ENCODE results near the gene LUZP1.
A peak's percentile ranks its signal among the peaks of the same experiment; 100 is the strongest.

Gene LUZP1

GRCh38 chr1:23178414-23178813, 9.8 kb upstream of the LUZP1 start:
- TF ChIP-seq USF1 (IDR thresholded peaks at IDR 0.05) (no peak), ZBTB7A (IDR thresholded peaks at IDR 0.05; ENCODE audit: low read depth) (no peak), TAF1 (IDR thresholded peaks at IDR 0.05; ENCODE audit: low read depth) (no peak), EP300 (IDR thresholded peaks at IDR 0.05; ENCODE audit: borderline replicate concordance) (no peak), CEBPB (IDR thresholded peaks at IDR 0.05) (no peak), TEAD4 (IDR thresholded peaks at IDR 0.05) (no peak), REST (IDR thresholded peaks at IDR 0.05; ENCODE audit: low read depth) (no peak), CREB1 (IDR thresholded peaks at IDR 0.05; ENCODE audit: low read depth) (no peak), RAD21 (IDR thresholded peaks at IDR 0.05; ENCODE audit: low read depth) (no peak), NFIC (IDR thresholded peaks at IDR 0.05) (no peak), EGR1 (IDR thresholded peaks at IDR 0.05) (no peak), YY1 (IDR thresholded peaks at IDR 0.05; ENCODE audit: low read depth) (no peak), MAX (IDR thresholded peaks at IDR 0.05) (no peak), FOXM1 (IDR thresholded peaks at IDR 0.05; ENCODE audit: borderline replicate concordance, low read depth) (no peak), TCF12 (IDR thresholded peaks at IDR 0.05; ENCODE audit: low read depth) (no peak)

GRCh38 chr1:23177438-23178380, 9.1 kb upstream of the LUZP1 start:
- TF ChIP-seq EGR1 (IDR thresholded peaks at IDR 0.05) (no peak), USF1 (IDR thresholded peaks at IDR 0.05) (0 out of 2 replicates have a peak, but pooled peaks have one; percentile 13), EP300 (IDR thresholded peaks at IDR 0.05; ENCODE audit: borderline replicate concordance) (peak; percentile 17; the same call in 1 of the 2 replicates), ZBTB7A (IDR thresholded peaks at IDR 0.05; ENCODE audit: low read depth) (peak; percentile 83), TCF12 (IDR thresholded peaks at IDR 0.05; ENCODE audit: low read depth) (peak; percentile 64; the same call in 1 of the 2 replicates), MAX (IDR thresholded peaks at IDR 0.05) (peak; percentile 78), CEBPB (IDR thresholded peaks at IDR 0.05) (no peak), NFIC (IDR thresholded peaks at IDR 0.05) (peak; percentile 61; the same call in 1 of the 2 replicates), TEAD4 (IDR thresholded peaks at IDR 0.05) (0 out of 2 replicates have a peak, but pooled peaks have one; percentile 23)

- no peak for TF ChIP-seq REST (IDR thresholded peaks at IDR 0.05; ENCODE audit: low read depth)
- TF ChIP-seq EP300 (IDR thresholded peaks at IDR 0.05; ENCODE audit: borderline replicate concordance), result no peak
- no peak for TF ChIP-seq TCF12 (IDR thresholded peaks at IDR 0.05; ENCODE audit: low read depth)
- TF ChIP-seq EGR1 (IDR thresholded peaks at IDR 0.05), result no peak
Observed at GRCh38 chr1:23177031-23177430, 8.4 kb upstream of the LUZP1 start.

- TF ChIP-seq TEAD4 (IDR thresholded peaks at IDR 0.05) (no peak), RAD21 (IDR thresholded peaks at IDR 0.05; ENCODE audit: low read depth) (no peak), YY1 (IDR thresholded peaks at IDR 0.05; ENCODE audit: low read depth) (no peak), MAX (IDR thresholded peaks at IDR 0.05) (no peak), REST (IDR thresholded peaks at IDR 0.05; ENCODE audit: low read depth) (no peak), USF1 (IDR thresholded peaks at IDR 0.05) (no peak), TCF12 (IDR thresholded peaks at IDR 0.05; ENCODE audit: low read depth) (no peak), EGR1 (IDR thresholded peaks at IDR 0.05) (no peak), CEBPB (IDR thresholded peaks at IDR 0.05) (no peak)
Observed at GRCh38 chr1:23174426-23175110, 5.9 kb upstream of the LUZP1 start.
